Measurements from ENCODE around the gene FMO2. TPM values are rescaled to one million over a fixed set of nuclear protein-coding genes. Genes with fewer than 3 reads are reported as not detected.

The FMO2 gene
- total RNA-seq, 3 donors from 2014 or later = 79.5 to 141 (median 132) TPM

DNA sequence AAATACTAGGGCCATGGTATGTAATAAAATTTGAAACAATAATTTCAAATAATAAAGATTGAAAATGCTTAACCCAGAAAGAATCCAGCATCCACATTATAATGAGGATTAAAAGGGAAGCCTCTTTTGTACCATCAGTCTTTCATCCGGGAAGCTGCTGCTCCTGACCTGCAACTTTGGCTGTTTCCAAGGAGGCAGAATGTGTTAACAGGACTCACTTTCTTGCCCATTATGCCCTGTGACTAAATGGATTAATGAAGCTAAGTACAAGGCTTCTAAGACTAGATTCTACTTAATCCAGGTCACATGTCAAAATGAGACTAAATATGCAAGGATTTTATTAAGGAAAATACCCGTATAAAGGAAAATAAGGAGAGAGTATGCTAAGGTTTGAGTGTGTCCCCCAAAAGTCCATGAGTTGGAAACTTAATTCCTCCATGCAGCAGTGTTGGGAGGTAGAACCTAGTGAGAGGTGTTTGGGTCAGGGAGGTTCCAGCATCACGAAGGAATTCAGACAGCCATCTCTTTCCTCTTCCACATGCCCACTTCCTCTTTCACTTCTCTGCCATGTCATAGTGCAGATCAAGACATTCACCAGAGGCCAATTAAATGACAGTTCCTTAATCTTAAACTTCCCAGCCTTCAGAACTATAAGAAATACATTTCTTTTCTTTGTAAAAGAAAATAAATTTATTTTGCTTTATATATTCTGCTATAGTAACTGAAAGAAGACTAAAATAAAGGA is 27.7 kb downstream of the FMO2 start:
- H3K4me1 ChIP-seq = peaks cover 3 to 4% of the 10 kb centered on the region in 2 donors
- H3K27ac ChIP-seq = peak overlapping the region; percentile 14 to 41
- intact Hi-C loops (cut with DNase I; ENCODE audit: low total_unique reads) = no loop called here
- H3K4me3 ChIP-seq = no peak overlapping the region
- no peaks in the 10 kb centered on the region for H3K9me3 ChIP-seq
- no peaks in the 10 kb centered on the region for H3K36me3 ChIP-seq
- H3K27me3 ChIP-seq = no peaks in the 10 kb centered on the region
- DNase-seq (ENCODE audit: low spot score in 2 of 2) = no peak
- TF ChIP-seq, protein P1, sequence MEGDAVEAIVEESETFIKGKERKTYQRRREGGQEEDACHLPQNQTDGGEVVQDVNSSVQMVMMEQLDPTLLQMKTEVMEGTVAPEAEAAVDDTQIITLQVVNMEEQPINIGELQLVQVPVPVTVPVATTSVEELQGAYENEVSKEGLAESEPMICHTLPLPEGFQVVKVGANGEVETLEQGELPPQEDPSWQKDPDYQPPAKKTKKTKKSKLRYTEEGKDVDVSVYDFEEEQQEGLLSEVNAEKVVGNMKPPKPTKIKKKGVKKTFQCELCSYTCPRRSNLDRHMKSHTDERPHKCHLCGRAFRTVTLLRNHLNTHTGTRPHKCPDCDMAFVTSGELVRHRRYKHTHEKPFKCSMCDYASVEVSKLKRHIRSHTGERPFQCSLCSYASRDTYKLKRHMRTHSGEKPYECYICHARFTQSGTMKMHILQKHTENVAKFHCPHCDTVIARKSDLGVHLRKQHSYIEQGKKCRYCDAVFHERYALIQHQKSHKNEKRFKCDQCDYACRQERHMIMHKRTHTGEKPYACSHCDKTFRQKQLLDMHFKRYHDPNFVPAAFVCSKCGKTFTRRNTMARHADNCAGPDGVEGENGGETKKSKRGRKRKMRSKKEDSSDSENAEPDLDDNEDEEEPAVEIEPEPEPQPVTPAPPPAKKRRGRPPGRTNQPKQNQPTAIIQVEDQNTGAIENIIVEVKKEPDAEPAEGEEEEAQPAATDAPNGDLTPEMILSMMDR (IDR thresholded peaks at IDR 0.05) = no peak
- TF ChIP-seq POLR2A (IDR thresholded peaks at IDR 0.05) = no peak
- TF ChIP-seq POLR2AphosphoS5 (IDR thresholded peaks at IDR 0.05) = no peak

DNA sequence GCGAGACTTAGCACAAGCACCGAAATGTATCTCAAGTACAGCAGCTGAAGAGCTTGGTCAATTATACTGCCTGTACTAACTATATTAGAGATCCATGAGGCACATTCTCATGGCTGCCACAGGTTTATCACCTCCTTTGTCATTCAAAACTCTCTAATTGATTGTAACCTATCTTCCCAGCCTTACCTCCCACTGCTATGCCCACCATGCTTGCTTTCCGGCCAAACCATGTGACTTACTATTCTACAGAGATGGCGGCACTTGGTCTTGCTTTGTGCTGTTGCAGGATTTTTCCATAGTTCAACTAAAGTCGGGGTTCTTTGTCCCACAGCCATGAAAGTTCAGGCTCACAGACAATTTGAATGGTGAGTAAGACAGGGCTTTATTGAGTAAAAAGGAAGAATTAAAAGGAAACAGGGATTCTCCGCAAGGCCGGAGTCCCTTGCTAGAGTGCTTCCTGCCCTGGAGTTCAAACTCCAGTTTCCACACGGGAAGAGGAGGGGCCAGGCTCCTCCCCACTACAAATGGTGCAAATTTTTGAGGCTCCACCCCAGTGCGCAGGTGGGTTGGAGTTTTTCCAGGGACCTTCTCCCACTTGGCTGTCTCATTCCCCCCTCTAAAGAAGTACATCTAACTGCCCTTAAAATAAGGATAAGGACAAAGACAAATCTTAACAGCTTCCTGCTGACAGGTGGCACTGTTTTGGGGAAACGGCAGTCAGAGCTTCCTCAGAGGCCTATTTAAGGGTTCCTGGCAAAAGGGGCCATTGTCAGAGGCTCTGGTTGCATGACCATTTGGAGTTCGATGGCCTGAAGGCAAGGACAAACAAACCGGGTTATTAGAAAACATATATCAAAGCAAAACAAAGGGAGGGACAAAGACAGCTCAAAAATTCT is 28.7 kb downstream of the FMO2 start:
- Histone ChIP-seq H3K4me3 (no peak overlapping the region), H3K4me1 (peaks cover 7 to 14% of the 10 kb centered on the region in 2 donors), H3K36me3 (no peaks in the 10 kb centered on the region), H3K27ac (peak overlapping the region; percentile 14 to 70), H3K9me3 (no peaks in the 10 kb centered on the region), H3K27me3 (no peaks in the 10 kb centered on the region)
- intact Hi-C loops (cut with DNase I; ENCODE audit: low total_unique reads) = no loop called here
- TF ChIP-seq, protein P1 (IDR thresholded peaks at IDR 0.05) = no peak
- no peak for TF ChIP-seq POLR2AphosphoS5 (IDR thresholded peaks at IDR 0.05)
- TF ChIP-seq POLR2A (IDR thresholded peaks at IDR 0.05) = no peak
- DNase-seq (ENCODE audit: low spot score in 2 of 2) = no peak

DNA sequence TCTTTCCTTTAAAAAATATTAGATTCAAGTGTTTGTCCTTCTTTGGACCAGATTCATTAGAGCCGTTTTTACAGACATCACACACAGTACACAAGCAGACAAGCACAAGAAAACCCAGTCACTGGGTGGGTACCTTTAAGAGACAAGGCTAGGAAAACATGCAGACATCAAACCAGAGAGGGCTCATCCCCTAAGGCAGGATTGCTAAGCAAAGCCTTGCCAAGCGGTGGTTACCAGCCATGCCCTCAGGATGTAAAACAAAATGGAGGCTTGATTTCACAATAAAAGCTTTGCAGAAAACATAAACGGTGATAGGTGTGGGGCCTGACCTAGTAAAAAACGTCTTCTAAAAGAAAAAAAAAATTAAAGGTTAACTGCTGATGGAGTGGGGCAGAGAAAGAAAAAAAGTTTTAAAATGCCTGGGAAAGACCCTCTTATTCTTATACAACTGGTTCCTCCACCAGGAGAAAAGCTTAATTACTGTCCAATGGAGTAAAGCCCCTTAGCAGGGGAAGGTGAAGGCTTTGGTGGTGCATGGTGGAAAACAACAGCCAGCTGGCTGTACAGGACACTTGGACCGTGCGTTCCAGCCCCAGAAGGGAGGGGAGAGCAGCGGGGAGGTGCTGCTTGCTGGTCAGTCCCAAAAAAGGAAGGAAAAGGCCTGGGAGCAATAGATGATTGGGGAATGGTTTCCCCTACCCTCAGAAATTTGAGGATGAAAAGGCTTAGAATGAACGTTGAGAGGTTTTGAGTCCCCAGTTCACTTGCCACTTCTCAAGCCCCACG is 32.8 kb downstream of the FMO2 start:
- Histone ChIP-seq H3K27ac (peak overlapping the region; percentile 91 to 92), H3K9me3 (no peaks in the 10 kb centered on the region), H3K4me3 (no peak overlapping the region), H3K36me3 (no peaks in the 10 kb centered on the region), H3K27me3 (no peaks in the 10 kb centered on the region), H3K4me1 (peaks cover 7 to 29% of the 10 kb centered on the region in 2 donors)
- intact Hi-C loops (cut with DNase I; ENCODE audit: low total_unique reads) = no loop called here
- peak in 1 of 2 donors; percentile 52 for DNase-seq (ENCODE audit: low spot score in 2 of 2)
- peak in 1 of 3 donors; percentile 51 for TF ChIP-seq POLR2AphosphoS5 (IDR thresholded peaks at IDR 0.05)
- TF ChIP-seq, protein P1 (IDR thresholded peaks at IDR 0.05) = no peak

DNA sequence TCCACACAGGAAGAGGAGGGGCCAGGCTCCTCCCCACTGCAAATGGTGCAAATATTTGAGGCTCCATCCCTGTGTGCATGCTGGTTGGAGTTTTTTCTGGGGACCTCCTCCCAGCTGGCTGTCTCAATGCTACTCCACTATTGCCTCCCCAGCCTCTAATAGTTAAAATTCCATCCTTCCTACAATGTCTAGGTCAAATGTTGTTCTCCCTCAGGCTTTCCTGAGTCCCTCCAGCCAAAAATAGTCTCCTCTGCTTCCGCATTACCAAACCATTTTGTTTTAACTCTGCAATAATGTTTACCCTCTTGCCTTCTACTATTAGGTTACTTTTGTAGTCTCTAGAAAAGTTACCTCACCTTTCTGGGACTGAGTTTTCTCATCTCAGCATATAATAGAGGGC is 33.6 kb downstream of the FMO2 start:
- Histone ChIP-seq H3K4me3 (no peak overlapping the region), H3K27me3 (no peaks in the 10 kb centered on the region), H3K9me3 (no peaks in the 10 kb centered on the region), H3K4me1 (peaks cover 7 to 35% of the 10 kb centered on the region in 2 donors), H3K36me3 (no peaks in the 10 kb centered on the region), H3K27ac (peak overlapping the region; percentile 91 to 92)
- intact Hi-C loops (cut with DNase I; ENCODE audit: low total_unique reads) = no loop called here
- peak in 1 of 2 donors; percentile 44 for DNase-seq (ENCODE audit: low spot score in 2 of 2)
- TF ChIP-seq, protein P1 (IDR thresholded peaks at IDR 0.05) = no peak
- TF ChIP-seq POLR2A (IDR thresholded peaks at IDR 0.05) = no peak
- TF ChIP-seq POLR2AphosphoS5 (IDR thresholded peaks at IDR 0.05) = no peak
